Keratinocyte (primary cell): ENCODE results near the gene PIGX. TPM values are rescaled to one million over a fixed set of nuclear protein-coding genes. Genes with fewer than 3 reads are reported as not detected.

ENCODE experiments used
- DNase-seq: peaks from one replicate; pipeline ENCODE4 v3.0.0-alpha.2; 2011; ENCODE audit warnings: low read depth, missing footprints, low spot score
- FAIRE-seq: peaks from 2 replicates; lab custom pipeline; 2011; peaks lifted over from hg19 to GRCh38; lab: Jason Lieb, UNC
- H2AFZ ChIP-seq: 2 replicates; pipeline ENCODE4 v1.6.0; 2012; ENCODE audit warnings: low read length, control low read depth, inconsistent platforms; ENCODE audit not compliant: control insufficient read depth
- H3K27ac ChIP-seq: 2 replicates; pipeline ENCODE4 v1.5.1; 2011; ENCODE audit warnings: low read length; ENCODE audit not compliant: control insufficient read depth, insufficient read depth
- H3K27me3 ChIP-seq: 3 replicates; pipeline ENCODE4 v1.6.0; 2011; ENCODE audit warnings: low read length; ENCODE audit not compliant: control insufficient read depth, insufficient read depth; ENCODE audit errors: extremely low read depth
- H3K36me3 ChIP-seq, 2 experiments: 2 replicates in 1 of 2; 3 replicates in 1 of 2; pipeline ENCODE4 v1.5.1; 2011; ENCODE audit warnings: low read length in 2 of 2, mild to moderate bottlenecking in 1 of 2; ENCODE audit not compliant: control insufficient read depth in 2 of 2, insufficient read depth in 2 of 2; ENCODE audit errors: extremely low read depth in 1 of 2
- H3K4me1 ChIP-seq: 3 replicates; pipeline ENCODE4 v1.5.1; 2011; ENCODE audit warnings: low read length; ENCODE audit not compliant: control insufficient read depth, insufficient read depth; ENCODE audit errors: extremely low read depth
- H3K4me2 ChIP-seq: 3 replicates; pipeline ENCODE4 v1.6.0; 2011; ENCODE audit warnings: low read depth, low read length; ENCODE audit not compliant: control insufficient read depth, insufficient read depth; ENCODE audit errors: extremely low read depth
- H3K4me3 ChIP-seq, 3 experiments: fragments of 200-600 bp in 1 of 3; sonication (generic) in 1 of 3; 2 replicates in 2 of 3; 3 replicates in 1 of 3; pipeline ENCODE4 v1.5.1; 2011 to 2016; ENCODE audit warnings: low read length in 3 of 3, mild to moderate bottlenecking in 3 of 3, control low read depth in 2 of 3, inconsistent platforms in 1 of 3, low read depth in 1 of 3, mixed read lengths in 1 of 3, mixed run types in 1 of 3, moderate library complexity in 1 of 3; ENCODE audit not compliant: control insufficient read depth in 2 of 3, insufficient read depth in 2 of 3; ENCODE audit errors: extremely low read depth in 1 of 3
- H3K79me2 ChIP-seq: 2 replicates; pipeline ENCODE4 v1.6.0; 2012; ENCODE audit warnings: low read length; ENCODE audit not compliant: control insufficient read depth, insufficient read depth
- H3K9ac ChIP-seq: 3 replicates; pipeline ENCODE4 v1.6.0; 2011; ENCODE audit warnings: low read length; ENCODE audit not compliant: control insufficient read depth, insufficient read depth; ENCODE audit errors: extremely low read depth
- H3K9me1 ChIP-seq: 3 replicates; pipeline ENCODE4 v1.6.0; 2011; ENCODE audit warnings: low read length; ENCODE audit not compliant: control insufficient read depth, insufficient read depth; ENCODE audit errors: extremely low read depth
- H3K9me3 ChIP-seq: 2 replicates; pipeline ENCODE4 v1.5.1; 2012; ENCODE audit warnings: low read depth, low read length; ENCODE audit not compliant: control insufficient read depth
- H4K20me1 ChIP-seq: 3 replicates; pipeline ENCODE4 v1.6.0; 2011; ENCODE audit warnings: low read length; ENCODE audit not compliant: control insufficient read depth, insufficient read depth; ENCODE audit errors: extremely low read depth
- CTCF ChIP-seq, 3 experiments: IDR thresholded peaks in 1 of 3; conservative IDR thresholded peaks in 1 of 3; optimal IDR thresholded peaks in 1 of 3; 2 replicates in 2 of 3; 3 replicates in 1 of 3; pipeline versions ENCODE3 to v1.5.1; 2011; ENCODE audit warnings: low read length in 3 of 3, mild to moderate bottlenecking in 3 of 3, moderate library complexity in 2 of 3, control low read depth in 1 of 3, inconsistent platforms in 1 of 3; ENCODE audit not compliant: insufficient read depth in 2 of 3; ENCODE audit errors: extremely low read depth in 1 of 3
- EZH2 ChIP-seq: IDR thresholded peaks from one replicate; pipeline ENCODE4 v1.6.1; 2012; ENCODE audit warnings: inconsistent platforms, mild to moderate bottlenecking, low read length, moderate library complexity
- dilution Hi-C: fragments of 300-500 bp; cut with MboI; formaldehyde crosslinking; loops from one replicate; pipeline ENCODE4 v1.7.0; 2020; ENCODE audit warnings: low sequenced_read_pairs; ENCODE audit not compliant: extremely low pct_ligation_motif_present
- polyA plus RNA-seq, 5 experiments: library from polyadenylated mRNA; depleted of rRNA in 3 of 5; stranded (reverse) in 3 of 5; stranded (forward) in 1 of 5; unstranded in 1 of 5; fragments of >200 nt; gene quantifications; 1 replicate in 1 of 5; 2 replicates in 3 of 5; 3 replicates in 1 of 5; pipeline versions ENCODE4 v1.2.1 to v1.2.3, GENCODE V29; 2011 to 2012; ENCODE audit warnings: missing spikeins in 2 of 5, low read depth in 1 of 5, low replicate concordance in 1 of 5

Gene PIGX
- polyA plus RNA-seq, 1 donor (not counting 4 experiments of a cell fraction or from before 2014, with no cell fraction given) = 25.0 TPM

GRCh38 chr3:196775938-196776337 lies 63.8 kb downstream of the PIGX start:
- no peaks in the 10 kb centered on the region for H3K27me3 ChIP-seq
- peaks cover 4 to 10% of the 10 kb centered on the region in 2 experiments for H3K36me3 ChIP-seq
- DNase-seq = no peak
- H3K9me3 ChIP-seq = peaks cover 7% of the 10 kb centered on the region
- H3K9me1 ChIP-seq = no peaks in the 10 kb centered on the region
- FAIRE-seq = no peak
- peaks cover 41% of the 10 kb centered on the region for H3K4me1 ChIP-seq
- peaks cover 2% of the 10 kb centered on the region for H4K20me1 ChIP-seq
- no peak for TF ChIP-seq EZH2
- TF ChIP-seq CTCF (optimal IDR thresholded peaks at IDR 0.05 in 1 of 3, IDR thresholded peaks at IDR 0.05 in 1 of 3, conservative IDR thresholded peaks at IDR 0.05 in 1 of 3; ENCODE audit: extremely low read depth in 1 of 3, insufficient read depth in 2 of 3, low read length in 3 of 3) = no peak
- H3K27ac ChIP-seq = no peak overlapping the region
- dilution Hi-C loops = no loop called here
- no peak overlapping the region for H3K4me2 ChIP-seq
- H3K79me2 ChIP-seq = peaks cover 73% of the 10 kb centered on the region
- no peak overlapping the region for H3K9ac ChIP-seq
- H2AFZ ChIP-seq = no peak overlapping the region
- H3K4me3 ChIP-seq = no peak overlapping the region

GRCh38 chr3:196777836-196778235 lies 65.7 kb downstream of the PIGX start:
- Histone ChIP-seq H4K20me1 (peaks cover 2% of the 10 kb centered on the region), H3K4me2 (no peak overlapping the region), H3K9ac (no peak overlapping the region), H3K79me2 (peaks cover 70% of the 10 kb centered on the region), H3K27me3 (no peaks in the 10 kb centered on the region), H3K4me3 (no peak overlapping the region), H3K36me3 (peaks cover 10 to 15% of the 10 kb centered on the region in 2 experiments), H2AFZ (no peak overlapping the region), H3K4me1 (peaks cover 40% of the 10 kb centered on the region), H3K9me3 (peaks cover 7% of the 10 kb centered on the region), H3K9me1 (no peaks in the 10 kb centered on the region), H3K27ac (no peak overlapping the region)
- DNase-seq (no peak), FAIRE-seq (no peak)
- dilution Hi-C loops = no loop called here
- TF ChIP-seq EZH2 = no peak
- no peak for TF ChIP-seq CTCF (optimal IDR thresholded peaks at IDR 0.05 in 1 of 3, IDR thresholded peaks at IDR 0.05 in 1 of 3, conservative IDR thresholded peaks at IDR 0.05 in 1 of 3; ENCODE audit: extremely low read depth in 1 of 3, insufficient read depth in 2 of 3, low read length in 3 of 3)
